ENCODE measurements around the gene PRIMPOL.
A peak's percentile ranks its signal among the peaks of the same experiment; 100 is the strongest.
"Not testable (repeated sequence)": the region's sequence is repeated elsewhere in the genome, so short reads cannot be mapped to it uniquely, and the experiment has no call there.

The PRIMPOL gene

DNA sequence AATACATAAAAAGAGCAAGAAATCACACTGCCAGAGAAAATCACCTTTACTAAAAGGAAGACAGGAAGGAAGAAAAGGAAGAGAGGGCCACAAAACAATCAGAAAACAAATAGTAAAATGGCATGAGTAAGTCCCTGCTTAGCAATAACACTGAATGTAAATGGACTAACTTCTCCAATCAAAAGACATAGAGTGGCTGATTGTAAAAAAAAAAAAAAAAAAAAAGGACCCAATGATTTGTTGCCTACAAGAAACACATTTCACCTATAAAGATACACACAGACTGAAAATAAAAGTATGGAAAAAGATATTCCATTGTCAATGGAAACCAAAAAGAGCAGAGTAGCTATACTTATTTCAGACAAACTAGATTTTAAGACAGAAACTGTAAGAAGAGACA lies 71.7 kb downstream of the PRIMPOL start:
- H3K36me3 ChIP-seq (ENCODE audit: insufficient read depth, low read depth, low read length) = peaks cover 98% of the 10 kb centered on the region
- H3K4me1 ChIP-seq (ENCODE audit: insufficient read depth, low read length) = no peaks in the 10 kb centered on the region
- no peak overlapping the region for H3K27ac ChIP-seq (ENCODE audit: low read length)
- no peaks in the 10 kb centered on the region for H3K9me3 ChIP-seq (ENCODE audit: insufficient read depth, low read depth, low read length)
- no peaks in the 10 kb centered on the region for H3K27me3 ChIP-seq (ENCODE audit: insufficient read depth, low read length)
- H3K4me3 ChIP-seq (ENCODE audit: low read length) = no peak overlapping the region
- no peak overlapping the region for H3K9ac ChIP-seq (ENCODE audit: low read depth, low read length)

DNA sequence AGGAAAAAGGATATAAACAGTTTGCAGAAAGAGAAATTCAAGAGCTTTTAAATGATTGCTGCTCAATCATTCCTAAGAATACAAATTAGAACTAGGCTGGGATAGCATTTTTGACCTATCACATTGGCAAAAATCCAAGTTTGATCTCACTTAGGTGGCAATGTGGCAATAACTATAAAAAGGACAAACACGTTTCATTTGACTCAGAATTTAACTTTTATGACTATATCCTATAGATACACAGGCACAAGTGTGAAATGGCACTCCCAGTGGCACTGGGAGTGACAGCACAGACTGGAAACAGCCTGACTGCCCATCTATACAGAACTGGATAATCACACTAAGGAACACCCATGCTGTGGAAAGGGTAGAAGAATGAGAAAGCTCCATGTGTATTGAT lies 73.3 kb downstream of the PRIMPOL start:
- Histone ChIP-seq H3K4me3 (ENCODE audit: low read length) (no peak overlapping the region), H3K9ac (ENCODE audit: low read depth, low read length) (no peak overlapping the region), H3K27me3 (ENCODE audit: insufficient read depth, low read length) (no peaks in the 10 kb centered on the region), H3K9me3 (ENCODE audit: insufficient read depth, low read depth, low read length) (no peaks in the 10 kb centered on the region), H3K27ac (ENCODE audit: low read length) (no peak overlapping the region), H3K36me3 (ENCODE audit: insufficient read depth, low read depth, low read length) (peaks cover 98% of the 10 kb centered on the region), H3K4me1 (ENCODE audit: insufficient read depth, low read length) (no peaks in the 10 kb centered on the region)

DNA sequence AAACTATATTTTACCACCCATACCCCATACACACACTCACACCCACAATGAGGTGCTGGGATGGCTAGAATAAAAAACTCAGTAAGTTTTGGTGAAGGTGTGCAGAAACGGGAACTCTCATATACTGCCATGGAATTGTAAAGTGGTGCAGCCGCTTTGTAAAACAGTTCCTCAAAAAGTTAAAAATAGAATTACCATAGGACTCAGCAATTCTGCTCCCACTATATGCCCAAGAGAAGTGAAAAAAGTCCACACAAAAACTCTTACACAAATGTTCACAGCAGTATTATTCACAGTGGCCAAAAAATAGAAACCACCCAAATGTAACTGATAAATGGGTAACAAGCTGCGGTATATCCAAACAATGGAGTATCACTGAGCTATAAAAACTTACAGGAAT lies 77.9 kb downstream of the PRIMPOL start:
- Histone ChIP-seq H3K4me3 (ENCODE audit: low read length) (no peak overlapping the region), H3K36me3 (ENCODE audit: insufficient read depth, low read depth, low read length) (peaks cover 98% of the 10 kb centered on the region), H3K9ac (ENCODE audit: low read depth, low read length) (no peak overlapping the region), H3K4me1 (ENCODE audit: insufficient read depth, low read length) (0 out of 2 replicates have a peak, but pooled peaks cover 5% of the 10 kb centered on the region), H3K27ac (ENCODE audit: low read length) (no peak overlapping the region), H3K9me3 (ENCODE audit: insufficient read depth, low read depth, low read length) (no peaks in the 10 kb centered on the region), H3K27me3 (ENCODE audit: insufficient read depth, low read length) (no peaks in the 10 kb centered on the region)

DNA sequence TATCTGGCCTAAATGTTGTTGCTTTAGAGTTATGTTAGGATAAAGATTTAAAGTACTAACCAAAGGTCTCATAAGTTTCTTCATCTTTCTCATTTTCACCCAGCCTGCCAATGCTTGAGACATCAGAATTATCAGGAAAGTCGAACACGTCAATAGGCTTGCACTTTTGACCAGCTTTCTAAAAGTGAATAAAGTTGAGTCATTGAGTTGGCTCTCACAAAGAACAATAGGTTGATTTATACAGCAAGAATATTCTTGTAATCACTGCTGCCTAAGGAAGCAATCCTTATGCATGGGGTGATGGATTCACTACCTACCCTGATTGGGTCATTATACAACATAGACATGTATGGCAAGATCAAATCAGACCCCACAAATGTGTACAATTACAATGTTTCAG lies 79.3 kb downstream of the PRIMPOL start:
- Histone ChIP-seq H3K9ac (ENCODE audit: low read depth, low read length) (no peak overlapping the region), H3K27me3 (ENCODE audit: insufficient read depth, low read length) (no peaks in the 10 kb centered on the region), H3K4me3 (ENCODE audit: low read length) (no peak overlapping the region), H3K27ac (ENCODE audit: low read length) (no peak overlapping the region), H3K9me3 (ENCODE audit: insufficient read depth, low read depth, low read length) (no peaks in the 10 kb centered on the region), H3K4me1 (ENCODE audit: insufficient read depth, low read length) (0 out of 2 replicates have a peak, but pooled peaks cover 5% of the 10 kb centered on the region), H3K36me3 (ENCODE audit: insufficient read depth, low read depth, low read length) (peaks cover 86% of the 10 kb centered on the region)

DNA sequence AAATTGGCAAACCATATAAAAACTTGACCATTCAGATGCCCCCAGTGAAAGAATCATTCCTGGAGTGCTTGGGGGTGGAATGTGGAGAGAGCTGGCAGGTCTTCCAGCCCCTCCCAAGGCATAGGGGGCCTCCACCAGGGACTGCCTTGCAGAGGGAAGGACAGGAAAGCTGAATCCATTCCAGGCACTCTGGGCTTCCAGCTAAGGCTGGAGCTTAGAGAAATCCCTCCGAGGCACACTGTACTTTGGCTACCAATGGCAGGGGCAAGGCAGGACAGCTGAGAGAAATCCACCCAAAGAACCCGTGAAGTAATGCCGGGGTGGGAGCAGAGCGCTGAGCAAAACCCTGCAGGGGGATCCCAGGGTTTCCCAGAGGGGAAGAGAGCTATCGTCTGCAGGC lies 80.4 kb downstream of the PRIMPOL start:
- Histone ChIP-seq H3K36me3 (ENCODE audit: insufficient read depth, low read depth, low read length) (peaks cover 75% of the 10 kb centered on the region), H3K4me3 (ENCODE audit: low read length) (no peak overlapping the region), H3K9ac (ENCODE audit: low read depth, low read length) (no peak overlapping the region), H3K9me3 (ENCODE audit: insufficient read depth, low read depth, low read length) (no peaks in the 10 kb centered on the region), H3K4me1 (ENCODE audit: insufficient read depth, low read length) (peaks cover 11% of the 10 kb centered on the region; the same call in 1 of the 2 replicates), H3K27me3 (ENCODE audit: insufficient read depth, low read length) (no peaks in the 10 kb centered on the region), H3K27ac (ENCODE audit: low read length) (no peak overlapping the region)

DNA sequence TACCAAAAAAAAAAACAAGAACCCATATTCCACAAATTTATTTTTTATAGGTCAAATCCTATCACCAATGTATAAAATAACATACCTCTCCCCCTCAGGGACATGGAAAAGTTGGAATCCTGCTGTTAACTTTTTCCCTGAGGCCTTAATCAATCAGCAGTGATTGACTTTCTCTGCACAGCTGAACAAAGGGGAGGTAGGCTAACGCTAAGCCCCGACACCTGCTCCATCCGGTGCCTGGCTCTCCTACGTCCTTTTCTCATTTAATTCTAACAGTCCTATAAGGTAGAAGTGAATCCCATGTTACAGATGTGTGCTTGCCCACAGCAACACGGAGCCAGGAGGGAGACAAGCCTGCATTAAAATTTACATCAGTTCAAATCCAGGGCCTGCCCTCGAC lies 81.5 kb downstream of the PRIMPOL start:
- H3K4me3 ChIP-seq (ENCODE audit: low read length) = no peak overlapping the region
- H3K4me1 ChIP-seq (ENCODE audit: insufficient read depth, low read length) = peaks cover 15% of the 10 kb centered on the region; the same call in 1 of the 2 replicates
- no peak overlapping the region for H3K9ac ChIP-seq (ENCODE audit: low read depth, low read length)
- no peaks in the 10 kb centered on the region for H3K9me3 ChIP-seq (ENCODE audit: insufficient read depth, low read depth, low read length)
- no peak overlapping the region for H3K27ac ChIP-seq (ENCODE audit: low read length)
- no peaks in the 10 kb centered on the region for H3K27me3 ChIP-seq (ENCODE audit: insufficient read depth, low read length)
- H3K36me3 ChIP-seq (ENCODE audit: insufficient read depth, low read depth, low read length) = peaks cover 64% of the 10 kb centered on the region

DNA sequence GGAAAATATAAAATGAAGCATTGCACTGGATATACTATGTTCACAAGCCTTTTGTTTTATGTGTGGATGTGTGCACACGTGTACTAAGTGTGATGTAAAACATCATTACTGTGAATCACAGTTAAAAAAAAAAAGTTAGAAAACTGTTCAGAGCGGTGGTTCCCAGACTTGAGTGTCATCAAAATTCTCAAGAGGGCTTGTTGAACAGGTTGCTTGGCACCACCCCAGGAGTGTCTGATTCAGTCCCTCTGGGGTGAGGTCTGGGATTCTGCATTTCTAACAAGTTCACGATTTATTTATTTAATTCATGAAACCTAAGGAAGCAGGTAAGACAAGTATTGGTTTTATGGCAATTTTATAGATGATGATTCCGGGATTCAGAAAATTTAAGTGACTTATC lies 82.6 kb downstream of the PRIMPOL start:
- no peaks in the 10 kb centered on the region for H3K9me3 ChIP-seq (ENCODE audit: insufficient read depth, low read depth, low read length)
- H3K27ac ChIP-seq (ENCODE audit: low read length) = no peak overlapping the region
- no peaks in the 10 kb centered on the region for H3K27me3 ChIP-seq (ENCODE audit: insufficient read depth, low read length)
- peak overlapping the region; percentile 97 for H3K4me3 ChIP-seq (ENCODE audit: low read length)
- H3K36me3 ChIP-seq (ENCODE audit: insufficient read depth, low read depth, low read length) = peaks cover 53% of the 10 kb centered on the region
- peak overlapping the region; percentile 99; the same call in 1 of the 2 replicates for H3K9ac ChIP-seq (ENCODE audit: low read depth, low read length)
- H3K4me1 ChIP-seq (ENCODE audit: insufficient read depth, low read length) = peaks cover 15% of the 10 kb centered on the region; the same call in 1 of the 2 replicates

DNA sequence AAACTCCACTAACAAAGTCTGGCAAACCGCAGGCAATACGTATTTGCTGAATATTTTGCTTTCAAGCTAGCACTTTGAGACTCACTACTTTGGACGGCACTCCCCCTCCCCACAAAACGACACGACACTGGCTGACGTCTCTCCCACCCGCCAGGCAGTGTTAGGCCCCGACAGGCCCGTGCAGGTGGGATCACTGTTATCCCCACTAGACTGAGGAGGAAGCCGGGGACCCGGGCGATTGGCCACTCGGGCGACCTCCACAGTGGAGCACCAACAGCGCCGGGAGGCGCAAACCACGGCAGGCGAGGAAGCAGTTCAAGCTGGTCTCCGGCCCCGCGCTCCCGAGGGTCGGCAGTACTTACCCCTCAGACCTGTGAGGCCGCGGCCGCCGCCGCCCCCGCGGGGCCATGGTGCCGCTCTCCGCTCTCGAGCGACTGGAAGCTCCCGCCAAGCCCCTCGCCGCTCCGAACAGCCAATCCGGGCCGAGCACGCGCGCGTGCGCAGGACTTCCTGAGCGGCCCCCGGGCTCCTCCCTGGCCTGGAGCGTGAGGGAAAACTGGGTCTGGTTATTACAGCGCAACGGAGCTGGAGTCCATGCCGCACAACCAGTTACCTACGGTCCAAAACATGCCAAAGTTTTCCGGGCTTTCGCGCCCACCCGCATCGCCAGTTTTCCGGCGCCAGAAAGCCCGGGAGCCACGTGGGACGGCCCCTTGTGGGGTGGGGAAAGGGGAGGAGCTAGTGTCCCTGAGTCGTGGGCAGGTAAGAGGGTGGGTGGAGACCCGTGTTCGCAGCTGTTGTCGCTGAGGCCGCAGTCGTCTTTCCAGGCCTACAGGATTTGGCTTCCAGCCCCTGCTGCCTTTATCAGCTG lies 84.4 kb downstream of the PRIMPOL start, which contains the start of gene CENPU:
CENPU (minus strand) TSS at position 443 of the 871 bp plus-strand sequence; CDS start at position 409, 34 bp downstream.
- H3K4me1 ChIP-seq (ENCODE audit: insufficient read depth, low read length) = peaks cover 15% of the 10 kb centered on the region; the same call in 1 of the 2 replicates
- peak within 1 kb of the TSS; percentile 97 for H3K4me3 ChIP-seq (ENCODE audit: low read length)
- peak within 1 kb of the TSS; percentile 88 for H3K27ac ChIP-seq (ENCODE audit: low read length)
- H3K27me3 ChIP-seq (ENCODE audit: insufficient read depth, low read length) = no peaks in the 10 kb centered on the region
- H3K36me3 ChIP-seq (ENCODE audit: insufficient read depth, low read depth, low read length) = peaks cover 35% of the 10 kb centered on the region
- no peaks in the 10 kb centered on the region for H3K9me3 ChIP-seq (ENCODE audit: insufficient read depth, low read depth, low read length)
- H3K9ac ChIP-seq (ENCODE audit: low read depth, low read length) = peak within 1 kb of the TSS; percentile 99

DNA sequence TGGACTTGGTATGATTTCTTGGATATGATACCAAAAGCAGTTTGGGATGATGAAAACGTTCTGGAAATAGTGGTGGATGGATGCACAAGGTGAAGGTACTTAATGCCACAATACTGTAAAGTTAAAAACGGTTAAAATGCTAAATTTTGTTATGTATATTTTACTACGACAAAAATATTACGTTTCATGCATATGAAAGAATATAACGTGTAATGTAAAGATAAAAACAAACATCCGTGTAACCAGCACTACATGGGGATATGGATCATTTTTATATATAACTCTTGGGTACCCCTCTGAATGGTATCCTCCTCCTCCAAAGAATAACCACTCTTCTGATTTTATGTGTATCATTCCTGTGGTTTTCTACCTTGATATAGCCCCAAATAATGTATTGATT lies 85.2 kb downstream of the PRIMPOL start:
- H3K27me3 ChIP-seq (ENCODE audit: insufficient read depth, low read length) = no peaks in the 10 kb centered on the region
- no peaks in the 10 kb centered on the region for H3K9me3 ChIP-seq (ENCODE audit: insufficient read depth, low read depth, low read length)
- peak overlapping the region; percentile 64 for H3K4me3 ChIP-seq (ENCODE audit: low read length)
- H3K36me3 ChIP-seq (ENCODE audit: insufficient read depth, low read depth, low read length) = peaks cover 27% of the 10 kb centered on the region
- no peak overlapping the region for H3K27ac ChIP-seq (ENCODE audit: low read length)
- peak overlapping the region; percentile 60; the same call in 1 of the 2 replicates for H3K9ac ChIP-seq (ENCODE audit: low read depth, low read length)
- peaks cover 15% of the 10 kb centered on the region; the same call in 1 of the 2 replicates for H3K4me1 ChIP-seq (ENCODE audit: insufficient read depth, low read length)

DNA sequence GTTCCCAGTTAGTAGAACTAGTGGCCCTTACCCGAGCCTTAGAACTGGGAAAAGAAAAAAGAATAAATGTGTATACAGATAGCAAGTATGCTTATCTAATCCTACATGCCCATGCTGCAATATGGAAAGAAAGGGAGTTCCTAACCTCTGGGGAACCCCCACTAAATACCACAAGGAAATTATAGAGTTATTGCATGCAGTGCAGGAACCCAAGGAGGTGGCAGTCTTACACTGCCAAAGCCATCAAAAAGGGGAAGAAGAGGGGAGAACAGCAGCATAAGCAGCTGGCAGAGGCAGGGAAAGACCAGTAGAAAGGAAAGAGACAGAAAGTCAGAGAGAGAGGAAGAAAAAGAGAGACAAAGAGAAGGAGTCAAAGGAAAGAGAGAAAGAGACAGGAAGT lies 90.0 kb downstream of the PRIMPOL start:
- not testable (repeated sequence) for H3K9ac ChIP-seq (ENCODE audit: low read depth, low read length); H3K36me3 ChIP-seq (ENCODE audit: insufficient read depth, low read depth, low read length); H3K4me1 ChIP-seq (ENCODE audit: insufficient read depth, low read length)

DNA sequence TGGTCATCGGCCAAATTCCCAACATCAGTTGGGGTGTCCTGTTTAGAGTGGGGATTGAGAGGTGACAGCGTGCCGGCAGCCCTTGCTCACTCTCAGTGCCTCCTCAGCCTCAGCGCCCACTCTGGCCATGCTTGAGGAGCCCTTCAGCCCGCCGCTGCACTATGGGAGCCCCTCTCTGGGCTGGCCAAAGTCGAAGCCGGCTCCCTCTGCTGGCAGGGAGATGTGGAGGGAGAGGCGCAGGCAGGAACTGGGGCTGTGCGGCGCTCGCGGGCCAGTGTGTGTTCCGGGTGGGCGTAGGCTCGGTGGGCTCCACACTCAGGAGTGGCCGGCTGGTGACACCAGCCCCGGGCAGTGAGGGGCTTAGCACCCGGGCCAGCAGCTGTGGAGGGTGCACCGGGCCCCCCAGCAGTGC lies 91.4 kb downstream of the PRIMPOL start:
- no peak overlapping the region for H3K27ac ChIP-seq (ENCODE audit: low read length)

More for the DNA sequence above, 90.0 kb downstream of the PRIMPOL start:
- H3K4me3 ChIP-seq (ENCODE audit: low read length); H3K27me3 ChIP-seq (ENCODE audit: insufficient read depth, low read length); H3K27ac ChIP-seq (ENCODE audit: low read length): not testable (repeated sequence)
- peaks cover 11% of the 10 kb centered on the region; the same call in 1 of the 2 replicates for H3K9me3 ChIP-seq (ENCODE audit: insufficient read depth, low read depth, low read length)

DNA sequence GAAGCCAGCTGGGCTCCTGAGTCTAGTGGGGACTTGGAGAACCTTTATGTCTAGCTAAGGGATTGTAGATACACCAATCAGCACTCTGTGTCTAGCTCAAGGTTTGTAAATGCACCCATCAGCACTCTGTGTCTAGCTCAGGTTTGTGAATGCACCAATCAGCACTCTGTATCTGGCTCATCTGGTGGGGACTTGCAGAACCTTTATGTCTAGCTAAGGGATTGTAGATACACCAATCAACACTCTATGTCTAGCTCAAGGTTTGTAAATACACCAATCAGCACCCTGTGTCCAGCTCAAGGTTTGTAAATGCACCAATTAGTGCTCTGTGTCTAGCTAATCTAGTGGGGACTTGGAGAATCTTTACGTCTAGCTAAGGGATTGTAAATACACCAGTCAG lies 92.1 kb downstream of the PRIMPOL start:
- H3K27ac ChIP-seq (ENCODE audit: low read length); H3K4me1 ChIP-seq (ENCODE audit: insufficient read depth, low read length); H3K4me3 ChIP-seq (ENCODE audit: low read length); H3K36me3 ChIP-seq (ENCODE audit: insufficient read depth, low read depth, low read length); H3K27me3 ChIP-seq (ENCODE audit: insufficient read depth, low read length); H3K9ac ChIP-seq (ENCODE audit: low read depth, low read length): not testable (repeated sequence)
- H3K9me3 ChIP-seq (ENCODE audit: insufficient read depth, low read depth, low read length) = peaks cover 11% of the 10 kb centered on the region; the same call in 1 of the 2 replicates

More for the DNA sequence above, 91.4 kb downstream of the PRIMPOL start:
- H3K4me1 ChIP-seq (ENCODE audit: insufficient read depth, low read length) = peaks cover 2% of the 10 kb centered on the region; the same call in 1 of the 2 replicates
- no peak overlapping the region for H3K4me3 ChIP-seq (ENCODE audit: low read length)
- H3K9me3 ChIP-seq (ENCODE audit: insufficient read depth, low read depth, low read length) = peaks cover 11% of the 10 kb centered on the region; the same call in 1 of the 2 replicates
- H3K27me3 ChIP-seq (ENCODE audit: insufficient read depth, low read length) = no peaks in the 10 kb centered on the region; the same call in 1 of the 2 replicates
- no peak overlapping the region for H3K9ac ChIP-seq (ENCODE audit: low read depth, low read length)
- no peaks in the 10 kb centered on the region for H3K36me3 ChIP-seq (ENCODE audit: insufficient read depth, low read depth, low read length)

Data from iPS-20b (cell line).